SU-DHL-6 (cell line): ENCODE measurements around the gene OR52M1.

Experiments used
- H2AFZ ChIP-seq: fragments of 200-600 bp; sonication (generic); 2 replicates; pipeline ENCODE4 v1.6.1; 2014; ENCODE audit warnings: low read depth, mild to moderate bottlenecking, moderate library complexity, mixed read lengths, antibody characterized with exemption, low read length; ENCODE audit not compliant: severe bottlenecking
- H3F3A ChIP-seq: fragments of 200-600 bp; shearing (Covaris generic); 2 replicates; pipeline ENCODE4 v1.6.0; 2016; ENCODE audit warnings: antibody characterized with exemption, mild to moderate bottlenecking; ENCODE audit not compliant: insufficient read depth
- H3K27ac ChIP-seq: fragments of 200-600 bp; sonication (generic); 2 replicates; pipeline ENCODE4 v1.5.1; 2016; ENCODE audit warnings: low read depth, mild to moderate bottlenecking, low read length, moderate library complexity, mixed read lengths
- H3K27me3 ChIP-seq: fragments of 200-600 bp; sonication (generic), shearing (Covaris generic); 2 replicates; pipeline ENCODE4 v1.6.0; 2014; ENCODE audit warnings: mild to moderate bottlenecking, low read length
- H3K36me3 ChIP-seq: fragments of 200-600 bp; sonication (generic); 2 replicates; pipeline ENCODE4 v1.6.1; 2014; ENCODE audit warnings: mild to moderate bottlenecking, low read length, mixed read lengths
- H3K4me2 ChIP-seq: fragments of 300-600, 200-600 bp; shearing (Covaris generic), sonication (generic); 2 replicates; pipeline ENCODE4 v1.6.0; 2014; ENCODE audit warnings: low read length, low read depth, mild to moderate bottlenecking; ENCODE audit not compliant: poor library complexity, severe bottlenecking
- H3K4me3 ChIP-seq: fragments of 200-600 bp; sonication (generic); 2 replicates; pipeline ENCODE4 v1.5.1; 2014; ENCODE audit warnings: antibody characterized with exemption, low read length, mild to moderate bottlenecking, mixed read lengths; ENCODE audit not compliant: insufficient read depth, poor library complexity, severe bottlenecking
- H3K79me2 ChIP-seq: fragments of 200-600 bp; sonication (generic); 2 replicates; pipeline ENCODE4 v1.6.1; 2014; ENCODE audit warnings: mild to moderate bottlenecking, low read length, moderate library complexity; ENCODE audit not compliant: insufficient read depth
- H3K9ac ChIP-seq: fragments of 200-600 bp; sonication (generic); 2 replicates; pipeline ENCODE4 v1.7.0; 2014; ENCODE audit warnings: mild to moderate bottlenecking, low read length
- H3K9me2 ChIP-seq: fragments of 200-600 bp; sonication (generic); replicated peaks from 2 replicates; pipeline ENCODE4 v1.6.1; 2014; ENCODE audit warnings: low read length; ENCODE audit not compliant: insufficient read depth
- H3K9me3 ChIP-seq: fragments of 200-600 bp; sonication (generic); 2 replicates; pipeline ENCODE4 v1.6.1; 2014; ENCODE audit warnings: low read length, mixed read lengths; ENCODE audit not compliant: insufficient read depth
- H4K20me1 ChIP-seq: fragments of 200-600 bp; sonication (generic); 2 replicates; pipeline ENCODE4 v1.6.1; 2014; ENCODE audit warnings: low read depth, mild to moderate bottlenecking, antibody characterized with exemption, low read length, moderate library complexity, mixed read lengths
- CTCF ChIP-seq: fragments of 200-600 bp; sonication (generic); IDR thresholded peaks from one replicate; pipeline ENCODE4 v1.5.1; 2017; ENCODE audit warnings: antibody characterized with exemption, mild to moderate bottlenecking, low read length, moderate library complexity; ENCODE audit not compliant: insufficient read depth, poor library complexity, severe bottlenecking
- EZH2phosphoT487 ChIP-seq: fragments of 200-600 bp; sonication (generic), shearing (Covaris generic); conservative IDR thresholded peaks from 2 replicates; pipeline ENCODE4 v1.6.1; 2018; ENCODE audit warnings: mild to moderate bottlenecking, antibody characterized with exemption, low read length, moderate library complexity, mixed read lengths

The OR52M1 gene

GRCh38 chr11:4580124-4580523 lies 35.1 kb downstream of the OR52M1 start:
- Histone ChIP-seq H4K20me1 (no peaks in the 10 kb centered on the region), H3K79me2 (no peaks in the 10 kb centered on the region), H3K9ac (no peak overlapping the region), H3K27ac (no peak overlapping the region), H3K27me3 (0 out of 2 replicates have a peak, but pooled peaks cover 5% of the 10 kb centered on the region), H3K4me3 (no peak overlapping the region), H3K9me2 (no peaks in the 10 kb centered on the region), H3K36me3 (no peaks in the 10 kb centered on the region), H3K9me3 (no peaks in the 10 kb centered on the region), H2AFZ (no peak overlapping the region), H3F3A (no peaks in the 10 kb centered on the region), H3K4me2 (no peak overlapping the region)
- no peak for TF ChIP-seq CTCF
- no peak for TF ChIP-seq EZH2phosphoT487

- Histone ChIP-seq H3K4me2 (no peak within 1 kb of the TSS), H2AFZ (no peak within 1 kb of the TSS), H3K9ac (no peak within 1 kb of the TSS), H3K27me3 (0 out of 2 replicates have a peak, but pooled peaks cover 5% of the 10 kb centered on the region), H3K27ac (no peak within 1 kb of the TSS), H3K4me3 (no peak within 1 kb of the TSS), H3K9me3 (no peaks in the 10 kb centered on the region), H3F3A (no peaks in the 10 kb centered on the region), H3K9me2 (no peaks in the 10 kb centered on the region), H3K79me2 (no peaks in the 10 kb centered on the region), H4K20me1 (no peaks in the 10 kb centered on the region), H3K36me3 (no peaks in the 10 kb centered on the region)
- TF ChIP-seq EZH2phosphoT487 = no peak
- no peak for TF ChIP-seq CTCF
Observed at GRCh38 chr11:4581443-4581842, 36.5 kb downstream of the OR52M1 start, which contains the start of gene OR52I2. Gene OR52I2 (plus strand): TSS chr11:4581743.

- Histone ChIP-seq H3K79me2 (no peaks in the 10 kb centered on the region), H4K20me1 (no peaks in the 10 kb centered on the region), H3F3A (no peaks in the 10 kb centered on the region), H3K4me3 (no peak overlapping the region), H2AFZ (no peak overlapping the region), H3K4me2 (no peak overlapping the region), H3K27me3 (no peaks in the 10 kb centered on the region), H3K27ac (no peak overlapping the region), H3K36me3 (no peaks in the 10 kb centered on the region), H3K9me3 (no peaks in the 10 kb centered on the region), H3K9me2 (no peaks in the 10 kb centered on the region), H3K9ac (no peak overlapping the region)
- TF ChIP-seq CTCF = no peak
- no peak for TF ChIP-seq EZH2phosphoT487
Observed at GRCh38 chr11:4589017-4589416, 44.0 kb downstream of the OR52M1 start.

GRCh38 chr11:4593739-4594138 lies 48.7 kb downstream of the OR52M1 start, which contains the start of gene OR52I1:
Gene OR52I1 (plus strand): TSS chr11:4594039. CDS start chr11:4594039, 0 bp downstream.
- TF ChIP-seq CTCF (no peak), EZH2phosphoT487 (no peak)

More at GRCh38 chr11:4593739-4594138, 48.7 kb downstream of the OR52M1 start, which contains the start of gene OR52I1:
- H3K27me3 ChIP-seq = no peaks in the 10 kb centered on the region
- no peak within 1 kb of the TSS for H3K27ac ChIP-seq
- H3K79me2 ChIP-seq = no peaks in the 10 kb centered on the region
- no peaks in the 10 kb centered on the region for H3K36me3 ChIP-seq
- H3F3A ChIP-seq = no peaks in the 10 kb centered on the region
- H3K9me2 ChIP-seq = no peaks in the 10 kb centered on the region
- no peaks in the 10 kb centered on the region for H3K9me3 ChIP-seq
- no peak within 1 kb of the TSS for H3K4me2 ChIP-seq
- H3K9ac ChIP-seq = no peak within 1 kb of the TSS
- H4K20me1 ChIP-seq = no peaks in the 10 kb centered on the region
- no peak within 1 kb of the TSS for H2AFZ ChIP-seq
- no peak within 1 kb of the TSS for H3K4me3 ChIP-seq
